OCI-LY7 (cell line): ENCODE results near the gene PACSIN2.

Source experiments
- EZH2phosphoT487 ChIP-seq: fragments of 200-600 bp; sonication (generic); IDR thresholded peaks from 2 replicates; pipeline ENCODE4 v1.6.1; 2018; ENCODE audit warnings: low read depth, borderline replicate concordance, mild to moderate bottlenecking, mixed run types, antibody characterized with exemption, low read length, moderate library complexity, mixed read lengths
- TF ChIP-seq, protein P1 (sequence below): fragments of 200-600 bp; sonication (generic); conservative IDR thresholded peaks from 2 replicates; pipeline ENCODE4 v1.5.1; 2014; ENCODE audit warnings: mild to moderate bottlenecking, antibody characterized with exemption, low read length, moderate library complexity, mixed read lengths

DNA sequence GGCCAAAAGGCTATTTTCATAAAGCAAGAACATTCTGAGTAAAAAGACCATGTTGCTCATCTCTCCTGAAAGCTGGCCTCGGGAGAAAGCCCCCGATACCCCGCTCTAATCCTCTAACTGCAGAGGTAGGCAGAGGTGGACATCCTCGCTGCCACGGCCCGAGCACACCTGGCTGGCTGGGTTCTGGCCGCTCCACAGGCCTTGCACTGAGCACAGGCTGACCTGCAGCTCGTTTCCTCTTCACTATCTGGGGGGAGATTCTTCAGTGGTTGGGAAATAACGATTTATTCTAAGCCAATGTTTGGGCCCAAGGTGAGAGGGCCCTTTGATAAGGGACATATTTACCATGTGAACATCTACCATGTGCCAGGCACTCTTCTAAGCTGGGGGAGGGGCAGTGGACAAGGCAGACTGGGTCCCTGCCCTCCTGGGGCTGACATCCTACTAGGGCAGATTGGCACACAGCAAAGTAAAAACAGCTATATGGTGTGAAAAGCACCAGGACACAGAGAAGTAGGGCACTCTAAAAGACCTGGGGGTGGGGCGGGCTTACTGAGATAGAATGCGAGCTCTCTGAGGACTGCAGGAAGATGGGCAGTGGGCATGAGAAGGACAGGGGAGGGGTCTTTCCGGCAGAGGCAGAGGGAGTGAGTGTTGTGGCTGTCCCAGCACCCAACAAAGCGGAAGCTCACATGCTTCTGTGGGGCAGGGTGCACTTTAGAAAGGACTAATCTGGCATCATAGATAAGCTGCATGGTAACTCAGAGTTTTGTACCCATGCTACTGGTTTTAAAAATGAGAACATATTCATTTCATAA, 92.4 kb downstream of the PACSIN2 start:
- TF ChIP-seq, protein P1, sequence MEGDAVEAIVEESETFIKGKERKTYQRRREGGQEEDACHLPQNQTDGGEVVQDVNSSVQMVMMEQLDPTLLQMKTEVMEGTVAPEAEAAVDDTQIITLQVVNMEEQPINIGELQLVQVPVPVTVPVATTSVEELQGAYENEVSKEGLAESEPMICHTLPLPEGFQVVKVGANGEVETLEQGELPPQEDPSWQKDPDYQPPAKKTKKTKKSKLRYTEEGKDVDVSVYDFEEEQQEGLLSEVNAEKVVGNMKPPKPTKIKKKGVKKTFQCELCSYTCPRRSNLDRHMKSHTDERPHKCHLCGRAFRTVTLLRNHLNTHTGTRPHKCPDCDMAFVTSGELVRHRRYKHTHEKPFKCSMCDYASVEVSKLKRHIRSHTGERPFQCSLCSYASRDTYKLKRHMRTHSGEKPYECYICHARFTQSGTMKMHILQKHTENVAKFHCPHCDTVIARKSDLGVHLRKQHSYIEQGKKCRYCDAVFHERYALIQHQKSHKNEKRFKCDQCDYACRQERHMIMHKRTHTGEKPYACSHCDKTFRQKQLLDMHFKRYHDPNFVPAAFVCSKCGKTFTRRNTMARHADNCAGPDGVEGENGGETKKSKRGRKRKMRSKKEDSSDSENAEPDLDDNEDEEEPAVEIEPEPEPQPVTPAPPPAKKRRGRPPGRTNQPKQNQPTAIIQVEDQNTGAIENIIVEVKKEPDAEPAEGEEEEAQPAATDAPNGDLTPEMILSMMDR = no peak
- TF ChIP-seq EZH2phosphoT487 = no peak
